GM21526 (cell line): ENCODE measurements around the gene BAIAP2.
"Not testable (repeated sequence)": the region's sequence is repeated elsewhere in the genome, so short reads cannot be mapped to it uniquely, and the experiment has no call there.

Experiments
- ATAC-seq: cut with Tn5 transposase; IDR thresholded peaks from one replicate; pipeline ENCODE4 v1.9.1; 2021; ENCODE audit warnings: moderate library complexity; ENCODE audit not compliant: unreplicated experiment, low FRiP score

The BAIAP2 gene

GRCh38 chr17:81064678-81065475 is 29.9 kb downstream of the BAIAP2 start:
- no peak for ATAC-seq

GRCh38 chr17:81065500-81065899 is 30.5 kb downstream of the BAIAP2 start:
- ATAC-seq, result no peak

- no peak for ATAC-seq
These were observed 31.1 kb downstream of the BAIAP2 start for GRCh38 chr17:81066072-81066471.

GRCh38 chr17:81066771-81067315 is 31.9 kb downstream of the BAIAP2 start:
- ATAC-seq, result no peak

GRCh38 chr17:81067391-81067811 is 32.5 kb downstream of the BAIAP2 start:
- ATAC-seq, result no peak

GRCh38 chr17:81068411-81069134 is 33.6 kb downstream of the BAIAP2 start:
- no peak for ATAC-seq

GRCh38 chr17:81069135-81069645 is 34.2 kb downstream of the BAIAP2 start:
- ATAC-seq, result no peak

- ATAC-seq, result no peak
These were observed 35.7 kb downstream of the BAIAP2 start for GRCh38 chr17:81070541-81071246.

GRCh38 chr17:81071761-81072741 is 37.1 kb downstream of the BAIAP2 start:
- ATAC-seq, result no peak

GRCh38 chr17:81073967-81074839 is 39.3 kb downstream of the BAIAP2 start:
- no peak for ATAC-seq

GRCh38 chr17:81074875-81075274 is 39.9 kb downstream of the BAIAP2 start:
- no peak for ATAC-seq

- ATAC-seq, result no peak
These were observed 40.4 kb downstream of the BAIAP2 start for GRCh38 chr17:81075307-81075706.

- ATAC-seq, result no peak
These were observed 41.3 kb downstream of the BAIAP2 start for GRCh38 chr17:81076141-81076679.

GRCh38 chr17:81078026-81078913 is 43.3 kb downstream of the BAIAP2 start:
- not testable (repeated sequence) for ATAC-seq

GRCh38 chr17:81080019-81080418 is 45.1 kb downstream of the BAIAP2 start:
- no peak for ATAC-seq

- ATAC-seq, result no peak
These were observed 46.5 kb downstream of the BAIAP2 start for GRCh38 chr17:81081222-81082176.
